GM12874 (cell line): ENCODE results near the gene SERTAD2.

ENCODE experiments used
- TF ChIP-seq, protein P1 (sequence below): IDR thresholded peaks from 2 replicates; pipeline ENCODE4 v1.5.1; 2011; ENCODE audit warnings: low read depth, mild to moderate bottlenecking, control low read depth, low read length, moderate library complexity; ENCODE audit not compliant: insufficient read depth

Gene SERTAD2

DNA sequence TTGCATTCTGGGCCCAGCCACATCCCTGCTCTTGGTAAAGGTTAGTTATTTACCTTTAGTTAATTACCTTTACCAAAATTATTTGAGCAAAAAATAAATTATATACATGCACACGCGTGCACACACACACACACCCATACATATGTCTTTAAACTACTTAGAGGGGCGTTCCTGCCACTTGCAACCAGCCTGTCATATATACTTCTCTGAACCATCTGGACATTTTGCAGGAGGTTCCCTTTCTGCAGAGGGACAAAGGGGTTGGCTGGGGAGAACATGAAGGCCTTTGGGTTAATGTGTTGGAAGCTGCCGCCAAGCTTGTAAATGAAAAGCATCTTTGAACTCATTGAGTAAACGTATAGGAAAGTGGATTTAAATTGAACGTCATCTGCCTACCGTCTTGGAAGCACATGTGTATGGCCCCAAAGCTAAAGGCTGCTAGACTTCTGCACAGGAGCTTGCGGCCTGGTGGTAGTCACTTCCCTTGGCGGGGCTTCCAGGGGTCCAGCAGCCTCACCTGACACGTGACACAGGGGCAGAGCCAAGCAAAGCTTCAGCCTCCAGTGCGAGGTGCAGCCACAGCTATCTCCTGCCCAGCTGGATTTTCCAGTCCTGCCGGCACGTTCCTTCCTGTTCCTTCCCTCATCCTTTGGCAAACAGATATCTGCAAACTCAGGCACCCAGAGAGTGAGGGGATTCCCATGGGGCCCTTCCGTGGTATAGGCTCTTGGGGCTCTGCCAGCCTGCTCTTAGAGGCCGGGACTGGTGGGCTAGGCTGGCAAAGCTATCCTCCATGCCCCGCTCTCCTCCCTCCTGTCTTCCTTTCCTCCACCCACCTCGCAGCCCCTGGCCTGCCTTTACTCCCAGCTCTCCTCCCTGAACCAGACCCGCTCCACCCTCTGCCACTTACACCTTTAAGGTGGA is 46.1 kb downstream of the SERTAD2 start:
- TF ChIP-seq, protein P1, sequence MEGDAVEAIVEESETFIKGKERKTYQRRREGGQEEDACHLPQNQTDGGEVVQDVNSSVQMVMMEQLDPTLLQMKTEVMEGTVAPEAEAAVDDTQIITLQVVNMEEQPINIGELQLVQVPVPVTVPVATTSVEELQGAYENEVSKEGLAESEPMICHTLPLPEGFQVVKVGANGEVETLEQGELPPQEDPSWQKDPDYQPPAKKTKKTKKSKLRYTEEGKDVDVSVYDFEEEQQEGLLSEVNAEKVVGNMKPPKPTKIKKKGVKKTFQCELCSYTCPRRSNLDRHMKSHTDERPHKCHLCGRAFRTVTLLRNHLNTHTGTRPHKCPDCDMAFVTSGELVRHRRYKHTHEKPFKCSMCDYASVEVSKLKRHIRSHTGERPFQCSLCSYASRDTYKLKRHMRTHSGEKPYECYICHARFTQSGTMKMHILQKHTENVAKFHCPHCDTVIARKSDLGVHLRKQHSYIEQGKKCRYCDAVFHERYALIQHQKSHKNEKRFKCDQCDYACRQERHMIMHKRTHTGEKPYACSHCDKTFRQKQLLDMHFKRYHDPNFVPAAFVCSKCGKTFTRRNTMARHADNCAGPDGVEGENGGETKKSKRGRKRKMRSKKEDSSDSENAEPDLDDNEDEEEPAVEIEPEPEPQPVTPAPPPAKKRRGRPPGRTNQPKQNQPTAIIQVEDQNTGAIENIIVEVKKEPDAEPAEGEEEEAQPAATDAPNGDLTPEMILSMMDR: no peak

DNA sequence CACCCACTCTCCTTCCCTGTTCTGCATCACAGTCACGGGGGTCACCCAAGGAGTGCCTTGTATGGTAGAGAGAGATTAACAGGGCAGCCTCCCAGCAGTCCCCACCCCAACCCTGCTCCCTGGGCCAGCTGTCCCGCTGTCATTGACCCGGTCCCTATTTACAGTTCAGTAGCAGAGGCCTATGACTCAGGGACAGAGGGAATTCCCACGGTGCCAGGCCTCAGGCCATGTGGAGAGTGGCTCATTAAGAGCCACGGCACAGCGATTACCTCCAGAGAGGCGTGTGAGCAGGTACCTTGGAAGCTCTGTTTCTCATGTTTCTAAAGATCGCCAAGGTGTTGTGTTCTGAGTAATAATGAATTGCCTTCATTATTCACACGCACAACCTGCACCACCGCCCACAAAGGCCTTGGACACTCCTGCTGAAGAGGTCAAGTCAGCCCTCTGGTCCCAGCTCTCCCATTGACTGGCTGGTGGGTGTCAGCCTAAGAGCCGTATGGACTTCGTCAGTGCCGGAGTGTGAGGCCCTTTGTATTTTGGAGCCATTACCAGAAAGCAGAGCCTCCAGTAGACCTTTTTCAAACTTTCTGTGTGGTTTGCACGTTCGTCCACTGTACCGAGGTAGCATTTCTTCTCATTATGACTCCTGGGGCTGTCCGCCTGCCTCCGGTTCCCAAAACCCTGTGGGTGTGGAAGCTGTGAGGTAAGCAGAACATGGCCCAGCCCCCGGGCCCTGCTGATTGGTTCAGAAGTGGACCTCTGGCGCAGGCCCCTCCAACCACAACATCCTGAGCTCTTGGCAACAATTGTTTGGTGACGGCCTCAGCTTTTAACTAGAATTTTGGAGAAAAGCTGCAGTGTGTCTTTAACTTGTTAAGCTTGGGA is 47.0 kb downstream of the SERTAD2 start:
- TF ChIP-seq, protein P1: no peak

DNA sequence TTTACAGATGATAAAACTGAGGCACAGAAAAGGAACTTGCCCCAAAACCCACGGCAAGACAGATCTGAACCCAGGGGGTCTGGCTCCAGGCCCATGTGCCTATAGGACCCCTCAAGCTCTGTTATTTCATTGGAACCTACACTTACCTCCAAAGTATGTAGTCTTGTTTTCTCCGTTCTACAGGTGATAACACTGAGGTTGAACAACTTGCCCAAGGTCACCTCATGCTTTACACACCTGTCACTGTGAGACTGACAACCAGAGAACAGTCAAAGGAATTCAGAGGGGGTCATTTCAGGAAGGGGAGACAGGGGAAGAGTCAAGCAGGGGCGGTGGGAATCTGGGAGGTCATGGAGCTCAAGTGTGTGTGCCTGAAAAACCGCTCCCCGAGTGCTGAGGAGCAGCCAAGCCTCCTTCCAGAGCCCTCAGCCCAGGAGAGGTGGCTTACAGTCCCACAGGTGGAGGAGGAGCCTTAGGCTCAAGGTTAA is 47.7 kb downstream of the SERTAD2 start:
- TF ChIP-seq, protein P1: no peak

DNA sequence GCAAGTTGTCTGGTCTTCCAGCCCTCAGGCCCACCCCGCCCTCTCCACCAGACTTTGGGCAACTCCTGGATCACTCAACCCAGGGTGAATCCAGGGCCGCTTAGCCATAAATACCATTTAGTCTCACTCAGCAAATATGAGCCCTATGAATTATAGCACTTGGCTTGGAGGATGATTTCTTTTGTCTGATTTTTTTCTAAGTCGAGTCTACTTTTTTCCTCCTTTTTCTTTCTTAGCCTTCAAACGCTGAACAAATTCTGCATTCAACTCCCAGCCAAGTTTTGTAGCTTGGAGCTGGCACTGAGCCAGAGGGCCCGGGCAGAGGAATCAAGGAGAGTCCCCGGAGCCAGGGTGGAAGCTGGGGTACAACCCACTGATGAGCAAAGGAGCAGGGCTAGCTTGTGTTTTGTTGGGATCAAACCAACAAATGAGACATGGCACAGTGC is 48.7 kb downstream of the SERTAD2 start:
- TF ChIP-seq, protein P1: no peak

DNA sequence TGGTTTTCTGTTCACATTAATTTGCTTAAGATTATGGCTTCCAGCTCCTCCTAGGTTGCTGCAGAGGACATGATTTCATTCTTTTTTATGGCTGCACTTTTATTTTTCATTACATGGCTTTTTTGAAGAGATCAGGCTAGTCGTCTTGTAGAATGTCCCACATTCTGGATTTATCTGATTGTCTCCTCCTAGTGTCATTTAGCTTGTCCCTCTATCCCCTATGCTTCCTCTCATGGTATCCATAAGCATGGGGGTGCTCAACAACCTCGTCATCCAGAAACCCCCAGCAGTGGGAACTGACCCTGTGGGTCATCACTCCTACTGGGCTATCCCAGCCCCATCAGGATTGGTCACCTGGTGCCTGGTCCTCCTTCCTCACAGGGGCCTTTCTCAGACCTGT is 49.6 kb downstream of the SERTAD2 start:
- TF ChIP-seq, protein P1: no peak

DNA sequence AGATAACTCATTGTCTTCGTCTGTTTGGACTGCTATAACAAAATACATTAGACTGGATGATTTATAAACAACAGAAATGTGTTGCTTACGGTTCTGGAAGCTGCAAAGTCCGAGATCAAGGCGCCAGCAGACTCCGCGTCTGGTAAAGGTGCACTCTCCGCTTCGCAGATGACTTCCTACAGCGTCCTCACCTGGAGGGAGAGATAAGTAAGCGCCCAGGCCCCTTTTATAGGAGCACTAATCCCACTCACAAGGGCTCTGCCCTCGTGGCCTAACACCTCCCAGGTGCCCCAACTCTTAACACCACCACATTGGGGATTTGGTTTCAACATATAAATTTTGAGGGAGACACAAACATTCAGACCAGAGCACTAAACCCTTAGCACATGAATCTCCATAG is 51.3 kb downstream of the SERTAD2 start:
- TF ChIP-seq, protein P1: no peak
